Measurements from ENCODE around the gene ZNF273.
"Not testable (repeated sequence)": the region's sequence is repeated elsewhere in the genome, so short reads cannot be mapped to it uniquely, and the experiment has no call there.

The ZNF273 gene

DNA sequence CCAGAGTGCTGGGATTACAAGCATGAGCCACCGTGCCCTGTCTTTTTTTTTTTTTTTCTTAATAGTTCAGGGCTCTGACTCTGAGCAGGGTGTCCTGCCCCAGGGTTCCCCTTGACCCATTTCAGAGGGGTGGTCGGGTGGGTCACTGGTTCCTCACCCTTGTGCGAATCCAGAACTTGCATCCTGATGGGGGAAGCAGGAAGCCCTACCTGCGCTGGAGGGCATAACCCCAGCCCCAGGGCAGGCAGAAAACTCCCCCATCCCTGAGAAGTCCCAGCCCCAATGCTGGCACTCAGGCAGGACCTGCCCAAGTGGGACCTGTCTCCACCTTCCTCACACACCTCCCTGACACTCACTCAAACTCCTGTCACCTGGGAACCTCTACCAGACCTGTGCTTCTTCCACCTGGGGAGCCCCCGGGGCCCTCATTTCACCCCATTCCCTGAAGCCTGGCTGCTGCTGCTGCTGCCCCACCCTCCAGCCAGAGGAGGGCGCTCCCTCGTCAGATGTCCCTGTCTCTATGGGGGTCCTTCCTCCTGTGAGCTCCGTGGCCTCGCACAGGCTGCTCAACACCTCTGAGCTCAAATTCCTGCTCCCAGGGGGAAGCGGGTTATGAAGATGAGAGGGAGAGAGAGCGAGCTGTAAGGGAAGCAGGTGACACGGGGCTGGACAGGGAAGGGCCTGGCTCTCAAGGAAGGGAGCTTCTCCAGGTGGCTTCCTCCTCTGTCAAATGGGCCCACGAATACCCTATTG lies 15.1 kb upstream of the ZNF273 start:
- Histone ChIP-seq H3K27ac (ENCODE audit: insufficient read depth in 1 of 2, low read depth in 1 of 2, low read length in 2 of 2, poor library complexity in 1 of 2, severe bottlenecking in 2 of 2) (no peak overlapping the region), H3K27me3 (replicated peaks in 2 of 5; ENCODE audit: control insufficient read depth in 4 of 5, insufficient read depth in 5 of 5, low read length in 4 of 5) (peaks cover 0 to 59% (median 32%) of the 10 kb centered on the region in 5 experiments), H3K4me1 (ENCODE audit: control extremely low read depth in 1 of 4, control insufficient read depth in 4 of 4, insufficient read depth in 4 of 4, low read length in 3 of 4) (peaks cover 2 to 24% (median 20%) of the 10 kb centered on the region in 4 experiments), H3K36me3 (ENCODE audit: control insufficient read depth in 4 of 4, insufficient read depth in 4 of 4, low read length in 3 of 4) (no peaks in the 10 kb centered on the region), H3K9me3 (ENCODE audit: control extremely low read depth in 1 of 5, control insufficient read depth in 4 of 5, insufficient read depth in 2 of 5, low read depth in 1 of 5, low read length in 4 of 5) (peaks cover 0 to 19% (median 11%) of the 10 kb centered on the region in 5 experiments), H3K4me3 (ENCODE audit: control insufficient read depth in 1 of 7, extremely low read depth in 1 of 7, insufficient read depth in 4 of 7, low read depth in 2 of 7, low read length in 6 of 7) (peak overlapping the region; percentile 48 to 84 (median 74))
- DNase-seq, result peak; percentile 56 to 79 (median 74)
- CTCF ChIA-PET, result interaction anchor here (0.6 to 2.3 kb wide), 9 partner anchors 15 to 421 kb away, joined by 3 to 19 read pairs (median 3); partner anchors contain the start of gene ZNF273
- 13% methylated on average over 11 of the region's 13 CpGs for WGBS (ENCODE audit: insufficient coverage)
- POLR2A ChIA-PET, result no interaction called here

DNA sequence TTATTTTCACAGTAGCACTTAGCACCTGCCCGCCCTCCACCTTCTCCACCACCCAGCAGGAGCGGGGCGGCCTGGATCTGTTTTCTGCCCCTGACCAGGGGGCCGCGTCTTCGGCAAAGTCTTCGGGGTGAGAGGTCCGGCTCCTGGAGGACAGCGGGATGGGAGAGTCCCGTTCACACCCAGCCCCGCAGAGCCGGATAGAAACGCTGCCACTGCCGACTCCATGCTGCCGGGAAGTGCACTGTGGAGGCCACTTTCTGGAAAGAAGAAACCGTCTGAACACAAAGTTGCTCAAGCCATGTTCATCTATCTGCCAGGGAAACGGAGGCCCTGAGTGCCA lies 14.5 kb upstream of the ZNF273 start:
- CTCF ChIA-PET, result interaction anchor here (0.8 to 2.3 kb wide), 7 partner anchors 14 to 420 kb away, joined by 3 to 19 read pairs (median 4); partner anchors contain the start of gene ZNF273
- Histone ChIP-seq H3K27me3 (replicated peaks in 2 of 5; ENCODE audit: control insufficient read depth in 4 of 5, insufficient read depth in 5 of 5, low read length in 4 of 5) (peaks cover 0 to 53% (median 28%) of the 10 kb centered on the region in 5 experiments), H3K4me3 (ENCODE audit: control insufficient read depth in 1 of 7, extremely low read depth in 1 of 7, insufficient read depth in 4 of 7, low read depth in 2 of 7, low read length in 6 of 7) (peak overlapping the region; percentile 48 to 84 (median 74)), H3K36me3 (ENCODE audit: control insufficient read depth in 4 of 4, insufficient read depth in 4 of 4, low read length in 3 of 4) (no peaks in the 10 kb centered on the region), H3K9me3 (ENCODE audit: control extremely low read depth in 1 of 5, control insufficient read depth in 4 of 5, insufficient read depth in 2 of 5, low read depth in 1 of 5, low read length in 4 of 5) (peaks cover 0 to 13% (median 5%) of the 10 kb centered on the region in 5 experiments), H3K4me1 (ENCODE audit: control extremely low read depth in 1 of 4, control insufficient read depth in 4 of 4, insufficient read depth in 4 of 4, low read length in 3 of 4) (peaks cover 2 to 23% (median 19%) of the 10 kb centered on the region in 4 experiments), H3K27ac (ENCODE audit: insufficient read depth in 1 of 2, low read depth in 1 of 2, low read length in 2 of 2, poor library complexity in 1 of 2, severe bottlenecking in 2 of 2) (no peak overlapping the region)
- DNase-seq, result no peak
- POLR2A ChIA-PET, result no interaction called here
- 0% methylated on average over 15 of the region's 17 CpGs for WGBS (ENCODE audit: insufficient coverage)

DNA sequence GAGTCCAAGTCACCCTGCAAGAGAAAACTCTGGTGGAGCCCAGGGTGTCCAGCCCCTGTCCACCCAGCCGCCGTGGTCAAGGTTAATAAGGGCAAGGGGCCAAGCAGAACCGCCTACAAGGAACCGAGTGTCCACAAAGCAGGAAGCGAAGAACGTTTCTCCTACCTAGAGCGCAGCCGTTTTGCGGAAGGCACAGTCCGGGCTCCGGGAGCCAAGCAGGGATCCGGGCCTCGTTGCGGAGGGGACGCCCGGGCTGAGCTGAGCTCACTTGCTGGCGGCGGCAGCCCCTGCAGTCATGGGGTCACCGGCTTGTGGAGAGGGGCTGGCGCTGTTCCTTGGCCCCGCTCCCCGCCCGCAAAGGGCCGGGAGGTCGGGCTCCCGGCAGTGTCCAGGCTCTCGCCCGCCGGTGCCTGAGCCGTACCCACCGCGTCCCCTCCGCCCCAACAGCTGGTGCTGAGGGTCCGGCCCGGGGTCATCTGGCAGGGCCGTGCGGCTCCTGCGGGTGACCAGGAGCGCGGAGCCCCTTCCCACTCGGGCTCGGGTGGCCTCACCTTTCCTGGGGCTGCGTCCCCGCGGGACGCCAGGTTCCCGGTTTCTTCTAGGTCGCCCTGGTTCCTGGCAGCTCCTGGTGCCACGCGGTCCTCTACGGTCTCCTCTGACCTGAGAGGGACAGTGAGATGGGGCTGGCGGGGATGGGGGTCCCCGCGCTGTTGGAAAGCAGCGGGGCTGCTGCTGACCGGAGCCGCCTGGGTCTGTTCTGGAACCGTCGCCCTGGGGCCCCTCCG lies 14.0 kb upstream of the ZNF273 start:
- Histone ChIP-seq H3K9me3 (ENCODE audit: control extremely low read depth in 1 of 5, control insufficient read depth in 4 of 5, insufficient read depth in 2 of 5, low read depth in 1 of 5, low read length in 4 of 5) (peaks cover 0 to 7% (median 0%) of the 10 kb centered on the region in 5 experiments), H3K4me3 (ENCODE audit: control insufficient read depth in 1 of 7, extremely low read depth in 1 of 7, insufficient read depth in 4 of 7, low read depth in 2 of 7, low read length in 6 of 7) (peak overlapping the region; percentile 48 to 84 (median 74)), H3K27ac (ENCODE audit: insufficient read depth in 1 of 2, low read depth in 1 of 2, low read length in 2 of 2, poor library complexity in 1 of 2, severe bottlenecking in 2 of 2) (no peak overlapping the region), H3K36me3 (ENCODE audit: control insufficient read depth in 4 of 4, insufficient read depth in 4 of 4, low read length in 3 of 4) (no peaks in the 10 kb centered on the region), H3K4me1 (ENCODE audit: control extremely low read depth in 1 of 4, control insufficient read depth in 4 of 4, insufficient read depth in 4 of 4, low read length in 3 of 4) (peaks cover 2 to 23% (median 19%) of the 10 kb centered on the region in 4 experiments), H3K27me3 (replicated peaks in 2 of 5; ENCODE audit: control insufficient read depth in 4 of 5, insufficient read depth in 5 of 5, low read length in 4 of 5) (peaks cover 0 to 48% (median 24%) of the 10 kb centered on the region in 5 experiments)
- POLR2A ChIA-PET, result no interaction called here
- 2% methylated on average over 52 of the region's 60 CpGs for WGBS (ENCODE audit: insufficient coverage)
- peak in 2 of 3 donors; percentile 51 to 62 for DNase-seq
- CTCF ChIA-PET, result interaction anchor here (0.8 to 2.3 kb wide), 4 partner anchors 14 to 331 kb away, joined by 3 to 19 read pairs (median 10); partner anchors contain the start of gene ZNF273

GRCh38 chr7:64889686-64890162 lies 13.3 kb upstream of the ZNF273 start:
- ChIA-PET POLR2A (no interaction called here), CTCF (no interaction called here)
- Histone ChIP-seq H3K9me3 (ENCODE audit: control extremely low read depth in 1 of 5, control insufficient read depth in 4 of 5, insufficient read depth in 2 of 5, low read depth in 1 of 5, low read length in 4 of 5) (peaks cover 0 to 2% (median 0%) of the 10 kb centered on the region in 5 experiments), H3K27me3 (replicated peaks in 2 of 5; ENCODE audit: control insufficient read depth in 4 of 5, insufficient read depth in 5 of 5, low read length in 4 of 5) (peaks cover 0 to 42% (median 21%) of the 10 kb centered on the region in 5 experiments), H3K4me3 (ENCODE audit: control insufficient read depth in 1 of 7, extremely low read depth in 1 of 7, insufficient read depth in 4 of 7, low read depth in 2 of 7, low read length in 6 of 7) (peak overlapping the region; percentile 48 to 84 (median 74)), H3K36me3 (ENCODE audit: control insufficient read depth in 4 of 4, insufficient read depth in 4 of 4, low read length in 3 of 4) (no peaks in the 10 kb centered on the region), H3K27ac (ENCODE audit: insufficient read depth in 1 of 2, low read depth in 1 of 2, low read length in 2 of 2, poor library complexity in 1 of 2, severe bottlenecking in 2 of 2) (no peak overlapping the region), H3K4me1 (ENCODE audit: control extremely low read depth in 1 of 4, control insufficient read depth in 4 of 4, insufficient read depth in 4 of 4, low read length in 3 of 4) (peaks cover 2 to 23% (median 19%) of the 10 kb centered on the region in 4 experiments)
- DNase-seq, result no peak
- 31% methylated on average over 16 of the region's 18 CpGs for WGBS (ENCODE audit: insufficient coverage)

DNA sequence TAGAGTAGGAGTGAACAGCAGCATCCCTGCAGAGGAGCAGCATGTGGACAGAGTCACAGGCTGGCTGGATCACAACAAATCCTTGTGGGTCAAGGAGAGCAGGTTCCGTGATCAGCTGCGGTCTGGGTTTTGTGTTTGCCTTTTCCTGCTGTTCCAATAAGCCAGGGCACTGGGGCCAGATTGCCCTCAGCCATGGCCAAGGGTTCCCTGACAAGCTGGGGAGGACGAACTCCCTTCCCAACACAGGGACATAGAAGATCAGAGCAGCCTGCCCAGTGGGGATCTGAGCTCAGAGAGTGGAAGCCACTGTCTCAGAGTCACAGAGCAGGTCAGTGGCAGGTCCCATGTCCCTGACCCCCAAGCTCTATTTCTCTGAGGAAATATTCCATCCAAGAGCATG lies 12.8 kb upstream of the ZNF273 start:
- H3K4me3 ChIP-seq (ENCODE audit: control insufficient read depth in 1 of 7, extremely low read depth in 1 of 7, insufficient read depth in 4 of 7, low read depth in 2 of 7, low read length in 6 of 7); CTCF ChIA-PET; H3K36me3 ChIP-seq (ENCODE audit: control insufficient read depth in 4 of 4, insufficient read depth in 4 of 4, low read length in 3 of 4); DNase-seq; POLR2A ChIA-PET; H3K27ac ChIP-seq (ENCODE audit: insufficient read depth in 1 of 2, low read depth in 1 of 2, low read length in 2 of 2, poor library complexity in 1 of 2, severe bottlenecking in 2 of 2); H3K9me3 ChIP-seq (ENCODE audit: control extremely low read depth in 1 of 5, control insufficient read depth in 4 of 5, insufficient read depth in 2 of 5, low read depth in 1 of 5, low read length in 4 of 5): not testable (repeated sequence)
- H3K27me3 ChIP-seq (replicated peaks in 2 of 5; ENCODE audit: control insufficient read depth in 4 of 5, insufficient read depth in 5 of 5, low read length in 4 of 5), result peaks cover 0 to 37% (median 18%) of the 10 kb centered on the region in 5 experiments
- WGBS (ENCODE audit: insufficient coverage), result 96% methylated on average over 3 of the region's 3 CpGs
- peaks cover 2 to 23% (median 19%) of the 10 kb centered on the region in 4 experiments for H3K4me1 ChIP-seq (ENCODE audit: control extremely low read depth in 1 of 4, control insufficient read depth in 4 of 4, insufficient read depth in 4 of 4, low read length in 3 of 4)

GRCh38 chr7:64890761-64891362 lies 12.2 kb upstream of the ZNF273 start:
- H3K27me3 ChIP-seq (replicated peaks in 2 of 5; ENCODE audit: control insufficient read depth in 4 of 5, insufficient read depth in 5 of 5, low read length in 4 of 5), result peaks cover 0 to 33% (median 18%) of the 10 kb centered on the region in 5 experiments
- CTCF ChIA-PET, result no interaction called here
- POLR2A ChIA-PET, result no interaction called here
- no peaks in the 10 kb centered on the region for H3K9me3 ChIP-seq (ENCODE audit: control extremely low read depth in 1 of 5, control insufficient read depth in 4 of 5, insufficient read depth in 2 of 5, low read depth in 1 of 5, low read length in 4 of 5)
- H3K4me1 ChIP-seq (ENCODE audit: control extremely low read depth in 1 of 4, control insufficient read depth in 4 of 4, insufficient read depth in 4 of 4, low read length in 3 of 4), result peaks cover 2 to 23% (median 19%) of the 10 kb centered on the region in 4 experiments
- no peak overlapping the region for H3K27ac ChIP-seq (ENCODE audit: insufficient read depth in 1 of 2, low read depth in 1 of 2, low read length in 2 of 2, poor library complexity in 1 of 2, severe bottlenecking in 2 of 2)
- H3K36me3 ChIP-seq (ENCODE audit: control insufficient read depth in 4 of 4, insufficient read depth in 4 of 4, low read length in 3 of 4), result no peaks in the 10 kb centered on the region
- no peak for DNase-seq
- WGBS (ENCODE audit: insufficient coverage), result 86% methylated on average over 2 of the region's 2 CpGs
- H3K4me3 ChIP-seq (ENCODE audit: control insufficient read depth in 1 of 7, extremely low read depth in 1 of 7, insufficient read depth in 4 of 7, low read depth in 2 of 7, low read length in 6 of 7), result no peak overlapping the region

Data from common myeloid progenitor, CD34-positive (primary cell).